ENCODE results near the gene MEIOB. TPM values are rescaled to one million over a fixed set of nuclear protein-coding genes. Genes with fewer than 3 reads are reported as not detected.
A peak's percentile ranks its signal among the peaks of the same experiment; 100 is the strongest.

MEIOB gene
- total RNA-seq, 3 donors from 2014 or later, result not detected

- TF ChIP-seq, protein P1, sequence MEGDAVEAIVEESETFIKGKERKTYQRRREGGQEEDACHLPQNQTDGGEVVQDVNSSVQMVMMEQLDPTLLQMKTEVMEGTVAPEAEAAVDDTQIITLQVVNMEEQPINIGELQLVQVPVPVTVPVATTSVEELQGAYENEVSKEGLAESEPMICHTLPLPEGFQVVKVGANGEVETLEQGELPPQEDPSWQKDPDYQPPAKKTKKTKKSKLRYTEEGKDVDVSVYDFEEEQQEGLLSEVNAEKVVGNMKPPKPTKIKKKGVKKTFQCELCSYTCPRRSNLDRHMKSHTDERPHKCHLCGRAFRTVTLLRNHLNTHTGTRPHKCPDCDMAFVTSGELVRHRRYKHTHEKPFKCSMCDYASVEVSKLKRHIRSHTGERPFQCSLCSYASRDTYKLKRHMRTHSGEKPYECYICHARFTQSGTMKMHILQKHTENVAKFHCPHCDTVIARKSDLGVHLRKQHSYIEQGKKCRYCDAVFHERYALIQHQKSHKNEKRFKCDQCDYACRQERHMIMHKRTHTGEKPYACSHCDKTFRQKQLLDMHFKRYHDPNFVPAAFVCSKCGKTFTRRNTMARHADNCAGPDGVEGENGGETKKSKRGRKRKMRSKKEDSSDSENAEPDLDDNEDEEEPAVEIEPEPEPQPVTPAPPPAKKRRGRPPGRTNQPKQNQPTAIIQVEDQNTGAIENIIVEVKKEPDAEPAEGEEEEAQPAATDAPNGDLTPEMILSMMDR (IDR thresholded peaks at IDR 0.05), result no peak
- DNase-seq (no peak), ATAC-seq (no peak)
- Histone ChIP-seq H3K4me1 (ENCODE audit: low read depth) (peaks cover 13% of the 10 kb centered on the region), H3K36me3 (ENCODE audit: low read depth) (no peaks in the 10 kb centered on the region), H3K4me3 (no peak overlapping the region), H3K9me3 (no peaks in the 10 kb centered on the region)
- intact Hi-C loops (cut with DNase I, micrococcal nuclease), result no loop called here
Observed at GRCh38 chr16:1834096-1834495, 37.9 kb downstream of the MEIOB start.

DNA sequence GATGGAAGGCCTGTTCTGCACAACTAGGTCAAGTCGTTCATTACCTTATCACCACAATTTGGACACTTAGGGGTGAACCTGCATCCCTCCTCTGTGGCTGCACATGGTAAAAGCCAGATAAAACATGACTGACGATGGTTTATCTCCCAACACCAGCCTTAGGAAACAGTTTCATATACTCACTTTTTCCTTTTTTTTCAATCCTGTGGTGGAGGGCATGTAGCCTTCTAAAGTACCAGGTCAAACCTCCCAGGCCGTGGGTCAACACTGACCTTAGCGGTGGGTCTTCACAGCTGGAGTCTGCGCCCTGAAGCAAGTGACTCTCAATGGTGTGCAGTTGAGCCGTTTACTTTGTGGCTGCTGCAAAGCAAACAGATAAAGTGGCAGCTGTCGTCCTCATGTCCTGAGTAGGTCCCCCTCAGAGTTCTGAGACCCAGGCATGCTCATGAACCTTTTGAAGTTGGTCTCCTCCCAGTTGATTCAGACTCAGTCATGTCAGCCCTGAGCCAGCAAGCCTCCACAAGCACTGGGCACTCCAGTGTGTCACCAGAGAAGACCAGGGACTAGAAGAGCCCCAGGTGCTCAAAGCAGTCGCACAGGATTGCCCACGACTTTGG lies 39.0 kb downstream of the MEIOB start:
- Histone ChIP-seq H3K4me3 (no peak overlapping the region), H3K4me1 (ENCODE audit: low read depth) (peaks cover 24% of the 10 kb centered on the region), H3K9me3 (no peaks in the 10 kb centered on the region), H3K36me3 (ENCODE audit: low read depth) (no peaks in the 10 kb centered on the region)
- intact Hi-C loops (cut with DNase I, micrococcal nuclease), result no loop called here
- no peak for DNase-seq
- TF ChIP-seq, protein P1 (IDR thresholded peaks at IDR 0.05), result no peak
- ATAC-seq, result no peak

DNA sequence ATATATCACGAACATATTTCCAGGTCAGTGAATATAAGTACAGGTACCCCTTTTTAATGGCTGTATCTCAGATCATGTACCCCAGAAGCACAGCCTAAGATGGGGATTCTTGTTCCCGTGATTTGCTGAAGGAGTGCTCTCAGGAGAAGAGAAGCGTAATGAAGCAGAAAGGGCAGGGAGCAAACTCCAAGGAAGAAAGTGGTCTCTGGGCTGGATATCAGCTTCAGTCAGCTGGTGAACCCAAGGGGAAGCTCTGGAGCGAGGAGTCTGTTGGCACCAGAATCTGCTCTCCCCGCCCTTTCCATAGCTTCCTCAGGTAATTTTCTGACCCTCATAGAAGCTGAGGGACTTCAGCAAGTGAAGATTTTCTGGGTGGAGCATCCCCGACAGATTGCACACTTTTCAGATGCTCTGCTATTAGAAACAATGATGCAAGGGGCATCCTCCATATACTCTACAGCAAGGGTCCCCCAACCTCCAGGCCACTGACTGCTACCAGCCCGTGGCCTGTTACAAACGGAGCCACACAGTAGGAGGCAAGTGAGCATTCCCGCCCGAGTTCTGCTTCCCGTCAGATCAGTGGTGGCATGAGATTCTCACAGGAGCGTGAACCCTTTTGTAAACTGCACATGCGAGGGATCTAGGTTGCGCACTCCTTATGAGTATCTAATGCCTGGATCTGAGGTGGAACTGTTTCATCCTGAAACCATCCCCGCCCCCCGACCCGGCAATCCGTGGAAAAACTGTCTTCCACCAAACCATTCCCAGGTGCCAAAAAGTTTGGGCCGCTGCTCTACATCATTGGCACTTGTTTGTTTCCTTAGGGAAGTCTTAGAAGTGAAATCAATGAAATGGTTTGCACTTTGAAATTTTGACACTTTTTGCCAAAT lies 40.5 kb downstream of the MEIOB start:
- H3K9me3 ChIP-seq, result no peaks in the 10 kb centered on the region
- peaks cover 28% of the 10 kb centered on the region for H3K4me1 ChIP-seq (ENCODE audit: low read depth)
- H3K4me3 ChIP-seq, result no peak overlapping the region
- H3K36me3 ChIP-seq (ENCODE audit: low read depth), result no peaks in the 10 kb centered on the region
- ATAC-seq (no peak), DNase-seq (peak in 1 of 3 donors; percentile 18)
- TF ChIP-seq, protein P1 (IDR thresholded peaks at IDR 0.05), result no peak
- intact Hi-C loops (cut with DNase I, micrococcal nuclease), result no loop called here

DNA sequence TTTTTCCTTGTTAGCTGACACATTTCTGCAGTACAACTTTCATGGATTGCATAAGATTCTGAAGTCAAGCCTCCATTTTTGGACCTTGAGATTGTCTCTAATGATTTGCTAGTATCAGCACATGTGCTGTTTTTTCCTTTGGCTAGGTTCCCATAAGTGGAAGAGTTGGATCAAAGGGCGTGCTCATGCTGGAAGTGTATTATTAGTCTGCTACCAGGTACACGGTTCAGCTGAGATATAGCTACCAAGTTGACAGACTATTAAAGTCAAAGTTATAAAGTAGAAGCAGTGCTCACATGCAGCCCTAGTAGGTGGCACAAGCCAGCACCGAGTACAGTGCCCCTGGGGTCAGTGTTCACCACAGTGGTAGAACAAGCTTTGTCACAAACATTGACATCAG lies 41.8 kb downstream of the MEIOB start:
- Histone ChIP-seq H3K36me3 (ENCODE audit: low read depth) (no peaks in the 10 kb centered on the region), H3K4me1 (ENCODE audit: low read depth) (peaks cover 33% of the 10 kb centered on the region), H3K9me3 (no peaks in the 10 kb centered on the region), H3K4me3 (no peak overlapping the region)
- TF ChIP-seq, protein P1 (IDR thresholded peaks at IDR 0.05), result no peak
- intact Hi-C loops (cut with DNase I, micrococcal nuclease), result no loop called here
- ATAC-seq (peak; percentile 33), DNase-seq (peak in 1 of 3 donors; percentile 48)

DNA sequence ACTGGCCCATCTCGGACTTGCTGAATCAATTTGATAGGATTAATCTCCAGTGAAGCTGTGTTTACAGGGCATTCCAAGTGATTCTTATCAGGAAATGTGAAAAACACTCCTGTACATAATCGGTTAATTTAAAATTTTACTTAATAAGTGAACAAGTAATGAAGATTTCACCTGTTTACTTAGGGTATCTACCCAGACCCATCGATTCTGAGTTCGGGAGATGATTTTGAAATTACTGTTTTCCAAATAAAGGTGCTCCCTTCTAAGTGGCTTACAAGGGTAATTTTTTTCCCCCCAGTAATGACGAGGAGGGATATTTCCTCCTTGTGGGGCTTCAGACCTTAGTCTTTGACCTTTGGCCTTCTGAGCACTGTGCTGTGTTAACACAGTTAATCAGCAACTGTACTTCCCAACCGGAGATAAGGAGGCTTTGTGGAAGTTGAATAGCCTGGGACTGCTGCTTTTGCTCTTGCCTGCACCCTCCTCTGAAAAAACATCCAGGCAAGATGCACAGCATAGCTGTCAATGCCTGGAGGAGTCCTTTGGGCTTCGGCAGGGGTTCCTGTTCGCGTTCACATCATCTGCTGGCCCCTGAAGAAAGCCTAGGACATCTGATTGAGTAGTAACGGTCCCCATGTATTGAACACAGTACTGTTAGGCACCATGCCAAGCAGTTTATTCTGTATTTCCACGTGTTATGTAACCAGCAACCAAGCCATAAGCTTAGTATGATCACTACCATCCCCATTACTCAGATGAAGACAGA lies 43.1 kb downstream of the MEIOB start:
- Histone ChIP-seq H3K4me3 (peak overlapping the region; percentile 60), H3K36me3 (ENCODE audit: low read depth) (no peaks in the 10 kb centered on the region), H3K9me3 (no peaks in the 10 kb centered on the region), H3K4me1 (ENCODE audit: low read depth) (peaks cover 35% of the 10 kb centered on the region)
- ATAC-seq, result peak; percentile 17
- intact Hi-C loops (cut with DNase I, micrococcal nuclease), result no loop called here
- DNase-seq, result peak in 2 of 3 donors; percentile 39 to 41
- TF ChIP-seq, protein P1 (IDR thresholded peaks at IDR 0.05), result no peak
